B cell (primary cell): ENCODE measurements around the gene FOXL2NB. TPM values are rescaled to one million over a fixed set of nuclear protein-coding genes. Genes with fewer than 3 reads are reported as not detected.
A peak's percentile ranks its signal among the peaks of the same experiment; 100 is the strongest.

Experiments used
- ATAC-seq: fragments of 200-7000 bp; cut with Tn5 transposase; one replicate; pipeline ENCODE4 v1.10.0; 2021; ENCODE audit warnings: low read depth, mild to moderate bottlenecking, moderate number of reproducible peaks, moderate library complexity
- CTCF ChIA-PET: fragments of 350-600 bp; sonication (Branson Sonifier 250); formaldehyde crosslinking; loops from one replicate; lab custom pipeline; 2021; ENCODE audit warnings: antibody characterized with exemption, inconsistent platforms; lab: Charles Lee
- POLR2A ChIA-PET: fragments of 350-600 bp; sonication (Branson Sonifier 250); formaldehyde crosslinking; loops from one replicate; lab custom pipeline; 2021; ENCODE audit warnings: antibody characterized with exemption; lab: Charles Lee
- DNase-seq: peaks from one replicate; pipeline ENCODE4 v3.0.0; 2013
- H2AFZ ChIP-seq: 2 replicates; pipeline ENCODE4 v1.6.1; 2012; ENCODE audit warnings: mild to moderate bottlenecking, low read depth, low read length; ENCODE audit not compliant: insufficient read depth, poor library complexity, severe bottlenecking
- H3K27ac ChIP-seq, 2 donors: 1 replicate in 1 of 2; 2 replicates in 1 of 2; pipeline ENCODE4 v1.5.1; 2012 to 2013; ENCODE audit warnings: low read length in 2 of 2, mild to moderate bottlenecking in 2 of 2, moderate library complexity in 1 of 2
- H3K27me3 ChIP-seq, 4 experiments: fragments of 200-600 bp in 1 of 4; sonication (generic) in 1 of 4; replicated peaks in 1 of 4; 1 replicate in 2 of 4; 2 replicates in 2 of 4; pipeline versions ENCODE4 v1.6.1 to v1.7.0; 2013 to 2016; ENCODE audit warnings: low read length in 3 of 4, mild to moderate bottlenecking in 2 of 4, mixed read lengths in 1 of 4, moderate library complexity in 1 of 4; ENCODE audit not compliant: insufficient read depth in 4 of 4, control insufficient read depth in 3 of 4; ENCODE audit errors: control extremely low read depth in 1 of 4
- H3K36me3 ChIP-seq, 2 experiments: replicated peaks in 1 of 2; 1 replicate in 1 of 2; 2 replicates in 1 of 2; pipeline versions ENCODE4 v1.6.1 to v1.7.1; 2013; ENCODE audit warnings: low read length in 1 of 2; ENCODE audit not compliant: insufficient read depth in 2 of 2, control insufficient read depth in 1 of 2; ENCODE audit errors: control extremely low read depth in 1 of 2, extremely low read depth in 1 of 2
- H3K4me1 ChIP-seq, 2 donors: fragments of 200-600 bp in 1 of 2; sonication (generic) in 1 of 2; 1 replicate in 1 of 2; 2 replicates in 1 of 2; pipeline versions ENCODE4 v1.5.1 to v1.6.1; 2013 to 2017; ENCODE audit warnings: low read length in 2 of 2; ENCODE audit not compliant: control insufficient read depth in 2 of 2, insufficient read depth in 2 of 2
- H3K4me2 ChIP-seq: replicated peaks from 2 replicates; pipeline ENCODE3; 2012; ENCODE audit warnings: mild to moderate bottlenecking, low read depth, low read length; ENCODE audit not compliant: poor library complexity, severe bottlenecking
- H3K4me3 ChIP-seq, 5 experiments: fragments of 200-600 bp in 1 of 5; sonication (generic) in 1 of 5; 1 replicate in 3 of 5; 2 replicates in 2 of 5; pipeline versions ENCODE4 v1.5.1 to v1.7.0; 2011 to 2016; ENCODE audit warnings: low read length in 4 of 5, mild to moderate bottlenecking in 4 of 5, low read depth in 2 of 5, control low read depth in 1 of 5, moderate library complexity in 1 of 5; ENCODE audit not compliant: insufficient read depth in 1 of 5; ENCODE audit errors: control extremely low read depth in 1 of 5, extremely low read depth in 1 of 5
- H3K79me2 ChIP-seq: fragments of 200-600 bp; sonication (generic); one replicate; pipeline ENCODE4 v1.6.0; 2016; ENCODE audit warnings: low read length; ENCODE audit not compliant: control insufficient read depth, insufficient read depth
- H3K9ac ChIP-seq: fragments of 200-600 bp; sonication (generic); 2 replicates; pipeline ENCODE4 v1.6.1; 2017; ENCODE audit warnings: mild to moderate bottlenecking, low read length, moderate library complexity
- H3K9me3 ChIP-seq, 3 donors: one replicate each; pipeline versions ENCODE4 v1.6.1 to v1.7.1; 2013; ENCODE audit warnings: low read length in 2 of 3; ENCODE audit not compliant: control insufficient read depth in 2 of 3, insufficient read depth in 1 of 3; ENCODE audit errors: control extremely low read depth in 1 of 3
- H4K20me1 ChIP-seq: 2 replicates; pipeline ENCODE4 v1.6.0; 2012; ENCODE audit warnings: mild to moderate bottlenecking, low read length; ENCODE audit not compliant: insufficient read depth, control insufficient read depth, poor library complexity, severe bottlenecking
- H3K27ac Mint-ChIP-seq: one replicate; pipeline ENCODE4 v1.8.0; 2021; ENCODE audit warnings: mixed read lengths
- H3K27me3 Mint-ChIP-seq: one replicate; pipeline ENCODE4 v1.8.0; 2021; ENCODE audit warnings: mixed read lengths
- H3K4me1 Mint-ChIP-seq: one replicate; pipeline ENCODE4 v1.8.0; 2021; ENCODE audit warnings: mixed read lengths
- H3K4me3 Mint-ChIP-seq: one replicate; pipeline ENCODE4 v1.8.0; 2021; ENCODE audit warnings: mixed read lengths
- H3K9me3 Mint-ChIP-seq: one replicate; pipeline ENCODE4 v1.8.0; 2022; ENCODE audit warnings: mixed read lengths; ENCODE audit not compliant: insufficient read depth
- EZH2 ChIP-seq: IDR thresholded peaks from 2 replicates; pipeline ENCODE4 v1.6.1; 2012; ENCODE audit warnings: borderline replicate concordance, low read depth, mild to moderate bottlenecking, moderate library complexity, low read length; ENCODE audit not compliant: insufficient read depth, poor library complexity, severe bottlenecking
- WGBS: methylation state at CpG from one replicate; pipeline ENCODE4 v1.1.5; 2013; ENCODE audit warnings: missing lambda C conversion rate; ENCODE audit not compliant: insufficient coverage; 5-methylcytosine and 5-hydroxymethylcytosine counted together
- intact Hi-C: fragments of 100-400 bp; cut with micrococcal nuclease; formaldehyde crosslinking; loops from one replicate; pipeline ENCODE4 v1.10.0; 2022
- polyA plus RNA-seq: library from polyadenylated mRNA; depleted of rRNA; stranded (reverse); fragments of >200 nt; gene quantifications from 2 replicates; pipeline ENCODE4 v1.2.3, GENCODE V29; 2012
- total RNA-seq, 2 donors: library from RNA; stranded (reverse); fragments of 120-200 nt in 1 of 2; gene quantifications; 1 replicate in 1 of 2; 2 replicates in 1 of 2; pipeline versions ENCODE4 v1.2.3 to v1.2.4, GENCODE V29; 2013 to 2022
- TF ChIP-seq, protein P1 (sequence below): fragments of 200-600 bp; IDR thresholded peaks from one replicate; pipeline ENCODE4 v1.8.0; 2022; ENCODE audit warnings: antibody characterized with exemption, mild to moderate bottlenecking

The FOXL2NB gene
- total and polyA plus RNA-seq, 2 donors (not counting 1 experiment from before 2014, with no cell fraction given): not detected

DNA sequence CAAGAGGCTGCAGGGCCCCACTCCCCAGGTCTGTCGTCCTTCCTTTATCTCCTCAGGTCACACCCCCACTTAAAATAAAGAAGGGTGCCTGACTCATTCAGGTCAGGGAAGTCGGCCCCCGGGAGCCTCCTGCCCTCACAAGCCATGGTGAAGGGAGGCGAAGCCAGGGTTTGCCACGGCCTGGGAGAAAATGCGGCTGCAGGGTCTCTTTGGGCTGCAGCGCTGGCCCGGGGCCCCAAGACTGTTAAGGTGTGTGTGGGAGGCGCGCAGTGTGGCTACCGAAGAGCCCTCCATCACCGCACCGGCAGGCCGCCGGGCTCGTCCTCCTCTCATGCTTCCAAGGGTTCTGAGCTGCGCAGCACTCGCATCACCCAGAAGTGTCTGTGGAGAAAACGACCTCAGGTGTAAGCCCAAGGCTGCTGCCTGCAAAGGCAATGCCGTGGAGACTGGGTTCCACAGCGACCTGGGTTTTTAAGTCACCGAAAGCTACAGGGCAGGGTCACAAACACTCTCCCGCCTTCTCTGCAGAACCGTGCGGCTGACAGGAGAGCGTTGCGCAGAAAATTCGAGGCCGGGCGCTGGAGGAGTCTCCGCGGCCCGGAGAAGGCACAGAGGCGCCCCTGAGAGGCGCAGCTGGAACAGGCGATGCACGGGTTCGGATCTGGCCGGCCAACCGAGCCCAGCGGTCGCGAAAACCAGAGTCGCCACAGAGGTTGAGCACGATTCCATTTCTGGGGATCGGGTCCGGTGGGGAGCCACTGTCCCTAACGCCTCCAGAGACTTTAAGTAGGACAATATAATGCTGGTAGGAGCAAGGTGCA is 8.8 kb upstream of the FOXL2NB start:
- H3K9ac ChIP-seq: no peak overlapping the region
- Mint-ChIP-seq H3K27me3 (peaks cover 76% of the 10 kb centered on the region), H3K27ac (no peak overlapping the region), H3K4me1 (peaks cover 36% of the 10 kb centered on the region), H3K9me3 (no peaks in the 10 kb centered on the region), H3K4me3 (peak overlapping the region; percentile 37)
- ATAC-seq (no peak), DNase-seq (peak; percentile 45)
- intact Hi-C loops: no loop called here
- 7% methylated on average over 44 of the region's 48 CpGs for WGBS
- no peak overlapping the region for H3K27ac ChIP-seq
- TF ChIP-seq EZH2: peak; percentile 52
- TF ChIP-seq, protein P1, sequence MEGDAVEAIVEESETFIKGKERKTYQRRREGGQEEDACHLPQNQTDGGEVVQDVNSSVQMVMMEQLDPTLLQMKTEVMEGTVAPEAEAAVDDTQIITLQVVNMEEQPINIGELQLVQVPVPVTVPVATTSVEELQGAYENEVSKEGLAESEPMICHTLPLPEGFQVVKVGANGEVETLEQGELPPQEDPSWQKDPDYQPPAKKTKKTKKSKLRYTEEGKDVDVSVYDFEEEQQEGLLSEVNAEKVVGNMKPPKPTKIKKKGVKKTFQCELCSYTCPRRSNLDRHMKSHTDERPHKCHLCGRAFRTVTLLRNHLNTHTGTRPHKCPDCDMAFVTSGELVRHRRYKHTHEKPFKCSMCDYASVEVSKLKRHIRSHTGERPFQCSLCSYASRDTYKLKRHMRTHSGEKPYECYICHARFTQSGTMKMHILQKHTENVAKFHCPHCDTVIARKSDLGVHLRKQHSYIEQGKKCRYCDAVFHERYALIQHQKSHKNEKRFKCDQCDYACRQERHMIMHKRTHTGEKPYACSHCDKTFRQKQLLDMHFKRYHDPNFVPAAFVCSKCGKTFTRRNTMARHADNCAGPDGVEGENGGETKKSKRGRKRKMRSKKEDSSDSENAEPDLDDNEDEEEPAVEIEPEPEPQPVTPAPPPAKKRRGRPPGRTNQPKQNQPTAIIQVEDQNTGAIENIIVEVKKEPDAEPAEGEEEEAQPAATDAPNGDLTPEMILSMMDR: no peak
- POLR2A ChIA-PET: no interaction called here
- H3K79me2 ChIP-seq: no peaks in the 10 kb centered on the region
- no peaks in the 10 kb centered on the region for H3K36me3 ChIP-seq
- peaks cover 2 to 95% (median 79%) of the 10 kb centered on the region in 4 experiments for H3K27me3 ChIP-seq
- no peaks in the 10 kb centered on the region for H4K20me1 ChIP-seq
- H3K4me3 ChIP-seq: no peak overlapping the region
- peak overlapping the region; percentile 51 for H3K4me2 ChIP-seq
- peaks cover 47 to 55% of the 10 kb centered on the region in 2 donors for H3K4me1 ChIP-seq
- peaks cover 0 to 51% (median 1%) of the 10 kb centered on the region in 3 donors for H3K9me3 ChIP-seq
- CTCF ChIA-PET: interaction anchor here (1.1 kb wide), 1 partner anchor 10 kb away, joined by 3 read pairs; no protein-coding TSS in a partner anchor
- peak overlapping the region; percentile 26 for H2AFZ ChIP-seq
